ENCODE measurements around the gene CASZ1.

Gene CASZ1

DNA sequence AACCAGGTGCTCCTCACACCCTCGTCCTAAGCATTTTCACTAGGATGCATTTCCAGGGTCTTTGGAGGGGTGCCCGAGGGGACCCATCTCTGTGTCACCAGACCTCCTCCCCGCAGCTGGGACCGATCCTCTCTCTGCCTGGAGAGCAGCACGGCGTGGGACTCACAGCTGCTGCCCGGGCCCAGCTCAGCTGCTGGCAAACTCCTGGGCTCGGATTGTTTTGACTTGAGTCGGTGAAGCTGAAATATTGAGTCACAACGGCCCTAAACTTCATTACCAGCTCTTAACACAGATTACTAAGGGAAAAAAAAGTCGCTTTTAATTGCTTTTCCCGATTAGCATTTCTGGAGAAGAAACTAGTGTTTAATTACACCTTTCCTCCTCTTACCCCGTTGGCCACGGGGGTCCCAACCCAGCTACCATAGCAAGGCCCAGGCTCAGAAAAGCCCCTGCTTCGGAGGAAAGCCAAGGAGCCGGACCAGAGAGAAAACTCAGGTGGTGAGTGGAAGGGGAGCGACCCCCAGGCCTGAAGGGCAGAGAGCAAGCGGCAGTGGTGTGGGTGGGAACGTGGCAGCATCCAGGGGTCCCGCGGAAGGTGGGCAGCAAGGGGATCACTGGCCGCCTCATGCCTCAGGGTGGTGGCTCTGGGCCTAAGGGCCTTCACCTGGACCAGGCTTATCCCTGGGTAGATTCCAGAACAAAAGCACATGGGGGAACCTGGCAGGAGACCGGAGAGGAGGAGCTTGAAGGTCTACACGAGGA lies 41.7 kb downstream of the CASZ1 start:
- DNase-seq (ENCODE audit: low read depth in 2 of 2, low spot score in 1 of 2), result no peak

DNA sequence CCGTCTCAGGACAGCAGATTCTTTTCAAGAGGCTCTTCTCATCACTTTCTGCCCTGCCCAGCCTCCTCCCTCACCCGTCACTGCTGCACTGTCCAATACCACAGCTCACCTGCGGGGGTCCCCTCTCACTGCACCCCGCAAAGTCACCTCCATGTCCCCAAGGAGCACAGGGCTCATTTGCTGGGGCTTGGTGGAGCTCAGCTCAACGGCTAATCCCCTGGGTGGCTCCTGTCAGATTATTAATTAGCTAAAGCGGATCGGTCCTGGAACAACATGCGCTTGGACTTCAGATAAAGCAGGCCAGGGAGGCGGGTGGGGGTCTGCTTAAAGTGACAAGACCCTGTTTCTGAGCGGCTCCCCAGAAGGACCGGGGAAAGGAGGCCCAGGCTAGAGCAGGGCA lies 43.1 kb downstream of the CASZ1 start:
- no peak for DNase-seq (ENCODE audit: low read depth in 2 of 2, low spot score in 1 of 2)

DNA sequence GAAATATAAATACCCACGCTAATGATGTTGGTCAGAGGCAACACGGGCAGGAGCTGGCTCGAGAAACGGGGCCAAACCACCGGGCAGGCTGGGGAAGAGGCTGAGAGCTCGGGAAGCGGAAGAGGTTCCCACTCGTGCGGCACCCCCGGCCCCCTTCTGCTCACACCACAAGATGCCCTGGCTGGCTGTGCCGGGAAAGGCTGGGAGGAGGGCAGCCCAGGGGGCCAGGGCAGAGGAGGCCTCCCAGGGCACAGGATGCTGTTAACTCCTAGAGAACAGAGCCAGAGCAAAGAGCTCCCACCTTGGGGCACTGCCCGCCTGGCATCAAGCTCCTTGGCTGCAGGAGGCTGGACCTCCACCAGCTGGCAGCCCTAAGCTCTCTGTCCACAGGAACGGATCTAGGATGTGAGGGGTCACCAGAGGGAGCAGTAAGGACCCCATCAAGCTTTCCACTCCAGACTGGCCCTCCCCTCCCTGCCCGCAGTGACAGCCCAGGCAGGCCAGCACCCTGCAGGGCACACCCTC lies 44.8 kb downstream of the CASZ1 start:
- no peak for DNase-seq (ENCODE audit: low read depth in 2 of 2, low spot score in 1 of 2)

DNA sequence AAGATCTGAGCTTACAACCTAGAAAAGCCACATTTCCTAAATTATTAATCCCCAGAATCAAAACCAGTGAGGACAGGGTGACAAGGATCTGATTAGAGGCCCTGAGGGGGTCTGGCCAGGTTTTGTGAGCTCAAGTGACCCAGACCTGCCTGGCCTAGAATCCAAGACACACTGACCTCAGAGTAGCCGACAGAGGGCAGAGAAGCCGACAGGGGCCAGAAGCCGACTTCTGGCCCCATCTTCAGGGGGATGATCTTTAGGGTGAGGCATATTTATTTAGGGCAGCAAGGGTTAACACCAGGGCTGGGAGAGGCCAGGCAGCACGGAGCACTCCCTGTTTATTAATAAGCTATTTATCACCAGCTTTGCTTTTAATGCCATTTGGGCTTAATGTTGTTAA lies 45.3 kb downstream of the CASZ1 start:
- no peak for DNase-seq (ENCODE audit: low read depth in 2 of 2, low spot score in 1 of 2)

DNA sequence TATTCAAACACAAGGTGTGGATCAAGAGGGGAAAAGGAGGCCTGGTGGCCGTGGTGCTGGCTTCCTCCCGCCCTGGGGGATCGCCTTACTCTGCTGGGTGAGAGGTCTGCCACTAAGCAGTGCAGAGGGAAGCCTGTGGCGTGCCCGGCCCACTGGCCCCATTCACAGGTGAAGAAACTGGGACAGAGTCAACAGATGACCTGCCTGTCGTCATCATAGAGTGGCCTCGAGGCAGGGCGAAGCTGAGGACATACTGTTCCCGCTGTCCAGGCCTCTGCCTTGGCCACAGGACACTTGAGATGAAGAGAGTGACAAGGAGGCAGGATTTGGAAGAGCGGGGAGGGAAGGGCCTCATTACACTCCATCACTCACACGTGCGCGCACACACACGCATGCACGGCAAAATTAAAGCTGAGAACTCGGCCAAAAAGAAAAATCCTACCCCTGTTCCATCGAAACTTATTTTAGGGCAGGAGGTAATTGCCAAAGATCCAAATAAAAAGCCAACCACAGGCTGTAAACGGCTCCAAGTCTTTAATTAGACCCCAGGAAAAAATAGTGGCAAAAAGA lies 50.5 kb downstream of the CASZ1 start:
- no peak for DNase-seq (ENCODE audit: low read depth in 2 of 2, low spot score in 1 of 2)

DNA sequence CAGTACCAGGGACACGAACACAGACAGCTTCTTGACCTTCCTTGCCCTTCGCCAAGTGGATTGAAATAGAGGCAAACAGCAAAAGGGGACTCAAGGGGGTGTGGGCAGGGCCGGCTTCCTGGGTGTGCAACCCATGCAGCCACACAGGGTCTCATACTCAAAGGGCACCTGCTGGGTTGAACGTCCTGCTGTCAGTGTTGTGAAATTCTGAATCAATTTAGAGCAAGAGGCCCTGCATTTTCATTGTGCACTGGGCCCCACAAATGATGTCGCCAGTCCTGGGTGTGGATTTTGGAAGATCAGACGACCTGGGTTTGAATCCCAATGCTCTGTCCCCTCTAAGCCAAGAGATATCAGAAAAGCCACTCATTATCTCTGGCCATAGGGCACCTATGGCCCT lies 51.1 kb downstream of the CASZ1 start:
- no peak for DNase-seq (ENCODE audit: low read depth in 2 of 2, low spot score in 1 of 2)

DNA sequence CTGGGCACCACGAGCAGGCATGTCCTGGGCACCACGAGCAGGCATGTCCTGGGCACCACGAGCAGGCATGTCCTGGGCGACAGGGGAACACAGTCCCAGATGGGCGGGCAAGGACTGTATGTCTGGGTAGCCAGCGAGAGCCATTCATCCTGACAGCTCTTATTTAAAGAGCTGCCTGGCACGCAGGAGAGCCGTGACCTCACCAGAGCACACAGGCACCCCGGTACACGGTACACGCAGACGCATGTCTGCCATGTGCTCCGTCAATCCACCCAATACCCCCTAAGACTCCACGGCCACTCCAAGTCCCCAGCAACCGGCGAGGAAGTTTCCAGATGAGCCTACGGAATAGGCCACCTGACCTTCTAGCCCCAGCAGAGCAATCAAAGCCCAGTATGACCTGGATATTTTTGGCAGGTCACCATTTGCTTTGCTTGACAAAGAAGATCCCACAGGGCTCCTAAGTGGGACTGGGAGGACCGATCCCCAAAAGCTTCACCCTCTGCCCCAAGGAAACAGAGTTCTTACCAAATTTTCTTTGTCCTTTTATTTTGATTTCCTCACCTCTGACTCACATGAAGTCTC lies 51.7 kb downstream of the CASZ1 start:
- no peak for DNase-seq (ENCODE audit: low read depth in 2 of 2, low spot score in 1 of 2)

DNA sequence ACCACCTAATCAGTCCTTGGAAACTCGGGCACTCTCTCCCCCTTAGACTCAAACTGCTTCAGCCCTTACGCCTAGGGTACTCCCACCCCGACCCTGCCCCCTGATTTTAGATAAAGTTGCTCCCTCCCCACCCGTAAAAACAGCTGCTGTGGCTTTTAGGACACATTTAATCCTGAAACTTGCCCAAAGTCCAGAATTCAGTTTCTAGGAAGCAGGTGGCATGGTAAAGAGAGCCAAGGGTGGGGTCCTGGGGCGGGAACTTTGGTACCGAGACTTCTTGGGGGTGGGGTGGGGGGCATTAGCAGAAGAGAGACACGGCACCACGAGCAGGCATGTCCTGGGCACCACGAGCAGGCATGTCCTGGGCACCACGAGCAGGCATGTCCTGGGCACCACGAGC lies 52.4 kb downstream of the CASZ1 start:
- DNase-seq (ENCODE audit: low read depth in 2 of 2, low spot score in 1 of 2), result no peak

DNA sequence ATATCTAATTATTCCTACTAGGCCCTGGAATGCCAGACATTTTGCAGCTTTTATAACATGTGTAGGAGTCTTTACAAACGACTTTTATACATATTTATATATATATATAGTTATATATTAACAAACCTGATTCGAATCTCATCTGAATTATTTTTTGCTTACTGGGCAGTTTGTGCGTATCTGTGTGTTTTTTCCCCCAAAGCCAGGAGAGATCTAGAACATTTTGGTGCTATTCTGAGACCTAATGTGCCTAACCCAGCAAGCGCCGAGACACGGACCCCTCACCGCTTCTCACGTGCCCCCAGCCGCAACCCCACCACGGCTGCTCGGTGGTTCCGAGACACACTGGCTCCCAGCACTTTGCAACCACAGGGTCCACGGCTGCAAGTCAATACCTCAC lies 54.8 kb downstream of the CASZ1 start:
- DNase-seq (ENCODE audit: low read depth in 2 of 2, low spot score in 1 of 2), result no peak

DNA sequence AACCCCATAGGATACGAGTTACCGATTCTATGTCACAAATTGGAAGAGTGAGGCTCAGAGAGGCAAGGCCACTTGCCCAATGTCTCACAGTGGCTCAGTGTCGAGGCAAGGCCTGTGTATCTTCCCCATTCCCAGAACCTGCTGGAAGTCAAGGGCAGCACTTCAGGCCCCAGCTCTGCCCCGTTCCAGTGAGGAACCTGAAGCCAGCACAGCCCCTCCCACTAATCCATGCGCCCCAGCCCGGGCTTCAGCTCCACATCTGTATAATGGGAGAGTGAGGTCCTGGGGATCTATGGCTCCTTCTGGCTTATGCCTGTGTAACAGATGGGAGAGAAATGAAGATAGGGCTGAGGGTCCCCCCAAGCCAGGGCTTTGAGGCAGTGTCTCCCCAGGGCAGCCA lies 56.3 kb downstream of the CASZ1 start:
- DNase-seq (ENCODE audit: low read depth in 2 of 2, low spot score in 1 of 2), result no peak

DNA sequence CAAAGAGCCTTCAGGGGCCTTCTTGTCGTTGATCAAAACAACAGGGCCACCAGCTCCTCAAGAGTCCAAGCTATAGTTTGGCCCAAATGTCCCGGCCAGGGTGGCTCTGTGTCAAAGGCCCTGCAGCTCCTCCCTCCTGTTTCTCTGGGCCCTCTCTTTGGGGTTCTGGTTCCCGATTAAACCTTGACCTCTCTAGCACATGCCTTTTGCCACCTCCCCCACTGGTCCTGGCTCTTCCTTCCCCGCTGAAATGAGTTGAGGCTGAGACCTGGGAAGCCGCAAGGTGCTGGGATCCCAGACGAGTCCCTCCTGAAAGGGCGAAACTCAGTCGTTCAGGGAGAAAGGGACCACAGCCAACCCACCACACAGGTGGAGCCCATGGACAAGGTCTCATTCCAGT lies 56.9 kb downstream of the CASZ1 start:
- DNase-seq (ENCODE audit: low read depth in 2 of 2, low spot score in 1 of 2), result no peak

DNA sequence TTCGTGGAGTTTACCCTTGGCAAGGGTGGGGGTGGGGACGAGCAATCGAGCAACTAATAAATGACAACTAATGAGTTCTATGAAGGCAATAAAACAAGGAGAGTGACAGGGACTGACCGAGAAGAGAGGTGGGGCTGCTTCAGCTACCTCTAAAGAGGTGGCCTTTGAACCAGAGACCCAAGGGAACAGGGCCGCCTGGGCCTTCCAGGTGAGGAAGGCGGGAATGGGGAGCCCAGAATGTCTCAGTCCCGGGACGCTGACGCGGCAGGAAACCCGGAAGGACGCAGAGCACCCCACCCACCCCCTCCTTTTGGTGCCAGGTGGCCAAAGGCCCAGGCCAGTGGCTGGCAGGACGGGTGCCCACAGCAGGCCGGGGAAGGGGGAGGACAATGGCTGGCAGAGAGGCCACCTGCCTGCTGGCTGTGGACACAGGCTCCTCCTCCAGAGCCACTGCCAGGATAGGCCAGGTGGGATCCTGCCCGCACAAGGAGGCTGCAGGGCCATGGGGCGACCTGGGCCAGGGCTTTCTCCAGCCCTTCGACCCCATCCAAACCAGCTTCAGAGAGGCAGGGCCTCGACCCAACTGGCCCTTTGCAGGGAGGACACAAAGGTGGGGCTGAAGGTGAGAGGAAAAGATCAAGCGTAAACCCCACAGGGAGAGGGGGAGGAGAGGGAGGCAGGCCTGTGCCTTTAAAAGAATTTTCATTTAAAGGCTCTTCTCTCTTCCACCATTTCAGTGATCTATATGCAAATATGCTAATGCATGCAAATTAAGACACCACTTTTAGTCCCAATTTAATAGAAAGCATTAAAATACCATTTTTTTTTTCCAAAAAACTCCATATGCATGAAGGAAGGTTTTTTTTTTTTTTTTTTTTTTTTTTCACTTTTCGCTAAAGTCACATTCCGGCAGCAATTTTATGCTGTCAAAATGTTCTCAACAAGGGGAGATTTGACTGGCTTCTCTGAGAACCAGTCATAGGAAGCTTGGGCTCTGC lies 58.1 kb downstream of the CASZ1 start:
- no peak for DNase-seq (ENCODE audit: low read depth in 2 of 2, low spot score in 1 of 2)

DNA sequence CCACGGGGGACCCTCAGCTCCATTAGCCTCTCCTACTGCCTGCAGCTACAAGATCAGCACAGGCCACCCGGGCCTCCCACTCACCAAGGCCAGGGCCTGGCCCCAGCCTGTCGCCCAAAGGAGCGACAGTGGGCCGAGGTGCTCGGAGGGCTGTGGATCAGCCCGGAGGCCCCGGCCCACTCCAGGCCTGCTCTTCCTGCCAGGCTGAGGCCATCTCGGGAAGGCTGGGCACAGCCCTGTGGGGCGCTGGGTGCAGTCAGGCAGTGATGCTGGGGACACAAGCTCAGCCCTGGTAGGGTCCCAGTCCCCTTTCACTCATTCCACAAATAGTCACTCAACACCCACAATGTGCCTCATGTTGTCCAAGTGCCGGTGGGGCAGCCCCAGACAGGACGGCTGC lies 58.8 kb downstream of the CASZ1 start:
- DNase-seq (ENCODE audit: low read depth in 2 of 2, low spot score in 1 of 2), result no peak

DNA sequence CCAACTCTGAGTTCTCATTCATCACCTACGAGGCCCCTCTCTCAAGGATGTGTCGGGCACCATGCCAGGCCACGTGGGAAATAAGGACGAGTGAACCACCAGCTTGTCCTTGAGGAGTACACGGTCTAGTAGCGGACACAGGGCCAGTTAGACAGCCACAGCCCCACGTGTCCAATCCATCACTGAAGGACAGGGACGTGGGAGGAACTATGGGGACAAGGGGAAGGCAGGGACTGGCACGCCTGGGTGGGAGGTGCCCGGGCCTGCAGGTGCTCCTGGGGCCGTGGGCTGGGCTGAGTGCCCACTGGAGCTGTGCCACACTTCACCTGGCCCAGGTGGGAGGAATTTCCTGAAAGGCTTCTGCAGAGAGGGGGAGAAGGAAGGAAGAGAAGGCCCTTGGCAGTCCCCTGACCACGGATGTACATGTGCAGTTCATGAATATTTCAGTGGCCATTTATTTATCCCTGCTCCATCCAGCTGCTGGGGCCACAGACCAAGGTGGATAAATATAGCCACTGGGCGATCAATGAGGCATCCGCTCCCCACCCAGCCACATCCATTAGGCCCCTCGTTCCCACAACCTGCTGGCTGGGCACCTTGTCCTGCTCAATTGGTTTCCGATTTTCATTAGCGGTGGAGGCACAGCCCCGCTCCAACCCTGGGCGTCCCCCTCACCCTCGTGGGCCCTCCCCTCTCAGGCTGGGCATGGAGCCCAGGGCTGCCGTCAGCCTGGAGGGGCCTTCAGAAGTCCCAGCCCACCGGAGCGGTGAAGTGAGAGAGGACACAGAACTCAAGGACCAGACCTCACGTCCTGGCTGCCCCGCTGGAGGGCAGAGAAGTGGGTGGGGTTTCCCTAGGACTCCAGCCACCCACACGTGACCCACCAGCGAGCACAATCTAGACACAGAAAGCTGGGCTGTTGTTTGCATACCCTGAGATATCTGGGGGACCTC lies 59.5 kb downstream of the CASZ1 start:
- DNase-seq (ENCODE audit: low read depth in 2 of 2, low spot score in 1 of 2), result no peak

DNA sequence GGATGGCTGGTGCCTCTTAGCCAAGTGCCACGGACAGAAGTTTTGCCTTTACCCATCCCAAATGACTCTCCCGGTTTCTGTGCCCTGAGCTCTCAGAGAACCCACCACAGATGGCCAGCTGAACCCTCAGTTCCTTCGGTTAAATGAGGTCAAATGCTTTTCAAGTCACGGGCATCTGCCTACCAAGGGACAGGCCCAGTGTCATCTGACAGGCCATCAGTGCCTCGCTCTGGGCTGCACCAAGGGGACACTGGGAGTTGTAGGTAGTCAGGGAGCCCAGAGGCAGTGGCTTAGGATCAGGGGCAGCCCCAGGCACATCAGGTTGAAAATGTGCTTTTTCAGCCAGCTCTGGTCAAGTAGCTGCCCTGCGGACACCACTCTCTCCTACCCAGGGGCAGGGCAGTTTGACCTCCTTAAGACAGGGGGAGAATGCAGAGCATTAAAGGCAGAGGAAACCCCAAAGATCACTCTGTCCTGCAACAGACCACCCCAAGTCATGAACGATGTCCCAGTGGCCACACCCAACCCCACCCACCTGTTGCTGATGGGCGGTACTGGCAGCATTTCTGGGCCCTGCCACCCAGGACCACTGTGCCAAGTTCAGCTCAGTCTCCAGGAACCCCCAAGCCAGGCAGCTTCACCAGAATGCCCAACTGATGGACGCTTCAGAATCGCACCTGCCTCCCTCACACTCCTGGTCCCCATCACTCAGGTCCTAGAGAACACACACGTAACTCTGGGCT lies 60.7 kb downstream of the CASZ1 start:
- DNase-seq (ENCODE audit: low read depth in 2 of 2, low spot score in 1 of 2), result no peak

DNA sequence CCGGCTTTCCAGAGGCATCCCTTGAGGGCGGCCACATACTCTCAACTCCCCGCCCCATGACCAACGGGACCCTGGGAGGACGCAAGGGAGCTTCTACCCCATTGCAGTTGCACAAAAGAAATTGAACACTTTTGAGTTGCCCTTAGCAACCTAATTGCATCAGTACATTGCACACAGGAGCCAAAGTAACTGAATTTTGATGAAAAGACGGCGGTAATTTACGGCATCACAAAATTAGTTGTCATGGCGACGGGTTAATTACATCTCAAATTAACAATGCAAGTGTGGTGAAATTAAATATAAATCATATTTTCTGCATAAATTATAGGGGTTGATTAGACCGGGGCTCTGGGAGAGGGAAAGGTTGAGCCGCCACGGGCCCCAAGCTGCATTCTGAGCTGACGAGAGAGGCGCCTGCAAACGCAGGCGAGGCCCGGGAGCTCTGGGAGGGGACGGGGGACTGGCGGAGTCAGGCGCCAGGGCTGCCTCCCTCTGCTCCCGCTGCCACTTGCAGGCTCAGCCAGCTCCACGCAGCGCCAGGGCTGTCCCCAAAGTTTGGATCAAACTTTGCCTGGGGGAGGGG lies 61.4 kb downstream of the CASZ1 start:
- no peak for DNase-seq (ENCODE audit: low read depth in 2 of 2, low spot score in 1 of 2)

DNA sequence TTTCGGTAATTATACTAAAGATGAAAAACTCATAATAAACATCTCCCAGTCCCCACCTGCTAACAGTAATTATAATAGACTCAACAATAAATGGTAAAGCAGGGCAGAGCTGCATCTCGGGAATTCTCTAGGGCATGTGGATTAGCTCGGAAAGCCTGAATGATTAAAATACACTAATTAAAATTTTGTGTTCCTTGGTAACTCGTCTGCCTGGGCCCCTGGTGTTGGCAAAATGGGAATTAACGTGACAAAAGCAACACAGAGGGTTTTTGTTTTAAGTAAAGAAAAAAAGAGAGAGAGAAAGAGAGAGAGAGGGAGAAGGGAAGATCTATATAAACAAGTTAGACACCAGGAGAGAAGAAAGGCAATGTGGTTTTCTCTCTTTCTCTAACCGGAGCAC lies 62.1 kb downstream of the CASZ1 start:
- DNase-seq (ENCODE audit: low read depth in 2 of 2, low spot score in 1 of 2), result no peak

DNA sequence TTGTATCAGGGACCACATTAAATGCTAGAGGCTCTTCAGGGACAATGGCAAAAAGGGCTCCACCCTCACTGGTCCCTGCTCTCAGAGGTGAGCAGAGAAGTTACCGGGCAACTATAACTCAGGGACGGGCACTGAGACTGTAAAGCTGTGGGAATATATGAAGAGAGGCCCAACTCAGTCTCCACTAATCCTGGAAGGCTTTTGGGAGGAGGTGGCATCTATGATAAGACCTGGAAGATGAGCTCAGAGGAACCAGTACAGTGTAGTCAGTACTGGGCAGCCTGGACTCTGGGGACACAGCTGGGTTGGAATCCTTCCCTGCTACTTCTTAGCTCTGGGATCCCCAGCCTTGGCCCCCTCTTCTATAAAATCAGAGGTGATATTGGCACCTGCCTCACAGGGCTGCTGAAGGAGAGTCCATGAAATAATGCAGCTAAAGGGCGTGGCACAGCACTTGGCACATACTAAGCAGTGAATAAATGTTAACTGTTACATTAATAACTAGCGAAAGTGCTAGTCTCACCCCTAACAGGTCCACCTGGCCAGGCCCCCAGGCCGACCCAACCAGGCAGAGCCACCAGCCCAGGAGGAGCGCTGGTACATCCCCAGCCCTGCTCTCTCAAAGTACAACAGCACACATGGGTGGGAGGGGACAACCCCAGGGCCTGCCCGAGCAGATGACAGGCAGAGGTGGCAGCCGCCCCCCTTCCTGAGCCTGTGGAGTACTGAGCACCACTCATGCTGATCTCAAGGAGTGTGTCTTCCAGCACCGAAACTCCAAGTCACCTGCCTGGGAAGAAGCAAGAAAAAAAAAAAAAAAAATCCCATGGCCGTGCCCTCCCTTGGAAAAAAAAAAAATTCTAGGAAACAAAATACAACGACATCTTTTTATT lies 62.7 kb downstream of the CASZ1 start:
- no peak for DNase-seq (ENCODE audit: low read depth in 2 of 2, low spot score in 1 of 2)

Measured in stimulated activated CD8-positive, alpha-beta memory T cell treated with anti-CD3 and anti-CD28 coated beads, Interleukin-4, amount 100 ng/mL, for 1 hour (primary cell).